Measurements from ENCODE around the gene R3HCC1L. TPM values are rescaled to one million over a fixed set of nuclear protein-coding genes. Genes with fewer than 3 reads are reported as not detected.

Gene R3HCC1L
- total RNA-seq, 1 experiment from 2014 or later, result 16.2 TPM

GRCh38 chr10:98254234-98254974 lies 119.9 kb downstream of the R3HCC1L start:
- CTCF ChIA-PET, result no interaction called here
- no peak for DNase-seq (ENCODE audit: low spot score)
- intact Hi-C loops (cut with micrococcal nuclease; ENCODE audit: unreplicated experiment), result no loop called here
- BruUV-seq (replicated peaks), result no TSS peak
- Histone ChIP-seq H3K4me3 (ENCODE audit: low read depth, low read length, poor library complexity, severe bottlenecking) (no peak overlapping the region), H3K27ac (ENCODE audit: low read depth, low read length, poor library complexity, severe bottlenecking) (no peak overlapping the region), H3K9me3 (ENCODE audit: low read depth, low read length, poor library complexity, severe bottlenecking) (no peaks in the 10 kb centered on the region), H3K4me1 (ENCODE audit: insufficient read depth, low read length, poor library complexity, severe bottlenecking) (no peaks in the 10 kb centered on the region), H3K36me3 (ENCODE audit: insufficient read depth, low read length, poor library complexity, severe bottlenecking) (no peaks in the 10 kb centered on the region), H3K27me3 (replicated peaks; ENCODE audit: insufficient read depth, low read depth, low read length, poor library complexity) (no peaks in the 10 kb centered on the region)
- POLR2A ChIA-PET (ENCODE audit: low non-redundant PET), result no interaction called here
- TF ChIP-seq CTCF (conservative IDR thresholded peaks at IDR 0.05; ENCODE audit: low read depth, low read length), result no peak
- no peak for TF ChIP-seq EZH2 (IDR thresholded peaks at IDR 0.05; ENCODE audit: borderline replicate concordance, low read depth, low read length, poor library complexity, severe bottlenecking)

DNA sequence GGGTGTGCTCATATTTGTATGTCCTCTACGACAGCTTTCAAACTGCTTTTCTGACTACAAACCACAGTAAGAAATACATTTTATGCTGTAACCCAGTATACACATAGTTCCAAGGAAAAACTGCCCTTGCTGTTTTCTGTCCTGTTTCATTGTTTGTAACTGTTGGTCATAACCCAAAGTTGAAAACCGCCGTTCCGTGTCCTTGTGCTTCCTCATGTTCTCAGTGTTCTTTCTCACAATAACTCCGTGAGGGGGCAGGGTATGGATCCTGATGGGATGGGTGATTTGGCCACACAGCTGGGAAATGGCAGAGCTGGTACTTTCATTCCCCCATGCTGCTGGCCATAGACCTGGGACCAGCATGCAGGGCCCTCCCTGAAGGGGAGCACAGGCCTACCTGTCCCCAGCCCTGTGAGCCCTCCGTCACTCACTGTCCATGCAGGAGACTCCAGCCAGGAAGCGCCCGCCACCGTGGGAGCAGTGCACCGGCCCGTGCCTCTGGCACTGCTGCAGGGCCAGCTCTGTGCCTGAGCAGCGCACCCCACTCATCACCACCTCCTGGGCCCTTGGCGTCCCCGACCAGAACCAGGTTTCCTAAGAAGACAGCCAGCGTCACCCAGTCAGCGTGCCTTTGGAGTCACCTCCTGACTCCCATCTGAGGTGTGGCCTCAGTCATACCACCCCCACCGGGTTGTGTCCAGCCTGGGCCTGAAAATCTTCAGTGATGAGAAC lies 120.9 kb downstream of the R3HCC1L start:
- BruUV-seq (replicated peaks), result no TSS peak
- POLR2A ChIA-PET (ENCODE audit: low non-redundant PET), result no interaction called here
- no peak for TF ChIP-seq EZH2 (IDR thresholded peaks at IDR 0.05; ENCODE audit: borderline replicate concordance, low read depth, low read length, poor library complexity, severe bottlenecking)
- TF ChIP-seq CTCF (conservative IDR thresholded peaks at IDR 0.05; ENCODE audit: low read depth, low read length), result no peak

DNA sequence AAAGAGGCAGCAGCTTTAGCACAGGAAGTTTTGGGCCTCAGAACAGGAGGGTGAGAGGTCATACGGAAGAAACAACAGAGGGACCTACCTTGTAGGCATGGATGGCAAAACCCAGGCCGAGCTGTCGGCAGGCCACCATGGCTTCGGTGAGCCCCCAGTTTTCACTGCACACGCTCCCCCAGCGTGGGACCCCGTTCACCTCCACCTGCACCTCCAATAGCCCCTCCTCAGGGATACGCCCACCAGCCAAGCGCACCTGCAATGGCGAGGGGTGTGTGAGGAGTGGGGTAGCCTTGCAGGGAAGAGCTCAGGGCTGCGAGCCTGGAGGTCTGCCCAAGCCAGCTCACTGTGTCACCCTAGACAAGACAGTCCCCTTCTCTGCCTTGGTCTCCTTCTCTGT lies 122.2 kb downstream of the R3HCC1L start:
- ChIA-PET CTCF (no interaction called here), POLR2A (ENCODE audit: low non-redundant PET) (no interaction called here)
- BruUV-seq (replicated peaks), result no TSS peak

More for the DNA sequence above, 120.9 kb downstream of the R3HCC1L start:
- DNase-seq (ENCODE audit: low spot score), result no peak
- intact Hi-C loops (cut with micrococcal nuclease; ENCODE audit: unreplicated experiment), result no loop called here
- H3K4me3 ChIP-seq (ENCODE audit: low read depth, low read length, poor library complexity, severe bottlenecking), result no peak overlapping the region
- H3K4me1 ChIP-seq (ENCODE audit: insufficient read depth, low read length, poor library complexity, severe bottlenecking), result no peaks in the 10 kb centered on the region
- H3K36me3 ChIP-seq (ENCODE audit: insufficient read depth, low read length, poor library complexity, severe bottlenecking), result no peaks in the 10 kb centered on the region
- H3K27me3 ChIP-seq (replicated peaks; ENCODE audit: insufficient read depth, low read depth, low read length, poor library complexity), result no peaks in the 10 kb centered on the region
- H3K27ac ChIP-seq (ENCODE audit: low read depth, low read length, poor library complexity, severe bottlenecking), result no peak overlapping the region
- no peaks in the 10 kb centered on the region for H3K9me3 ChIP-seq (ENCODE audit: low read depth, low read length, poor library complexity, severe bottlenecking)
- CTCF ChIA-PET, result no interaction called here

More for the DNA sequence above, 122.2 kb downstream of the R3HCC1L start:
- Histone ChIP-seq H3K4me3 (ENCODE audit: low read depth, low read length, poor library complexity, severe bottlenecking) (no peak overlapping the region), H3K4me1 (ENCODE audit: insufficient read depth, low read length, poor library complexity, severe bottlenecking) (no peaks in the 10 kb centered on the region), H3K27ac (ENCODE audit: low read depth, low read length, poor library complexity, severe bottlenecking) (no peak overlapping the region), H3K27me3 (replicated peaks; ENCODE audit: insufficient read depth, low read depth, low read length, poor library complexity) (no peaks in the 10 kb centered on the region), H3K36me3 (ENCODE audit: insufficient read depth, low read length, poor library complexity, severe bottlenecking) (no peaks in the 10 kb centered on the region), H3K9me3 (ENCODE audit: low read depth, low read length, poor library complexity, severe bottlenecking) (no peaks in the 10 kb centered on the region)
- TF ChIP-seq EZH2 (IDR thresholded peaks at IDR 0.05; ENCODE audit: borderline replicate concordance, low read depth, low read length, poor library complexity, severe bottlenecking), result no peak
- TF ChIP-seq CTCF (conservative IDR thresholded peaks at IDR 0.05; ENCODE audit: low read depth, low read length), result no peak
- intact Hi-C loops (cut with micrococcal nuclease; ENCODE audit: unreplicated experiment), result no loop called here
- DNase-seq (ENCODE audit: low spot score), result no peak

Data from A673 (cell line).